Measurements from ENCODE around the gene NME9.

DNA sequence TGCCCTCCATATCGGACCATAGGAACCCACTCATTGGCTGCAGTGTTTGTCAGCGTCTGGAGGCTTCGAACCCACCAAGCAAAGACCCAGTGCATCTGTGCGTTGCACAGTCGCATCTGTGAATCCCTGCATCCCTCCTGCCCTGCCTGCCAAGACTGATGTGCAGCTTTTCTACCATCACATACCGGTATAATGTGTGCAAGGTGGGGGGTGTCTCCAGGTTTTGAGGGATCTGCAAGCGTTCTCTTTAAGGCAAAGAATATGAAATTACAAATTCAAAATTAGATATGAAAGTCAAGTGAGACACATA, 288 bp upstream of the NME9 start:
- TF ChIP-seq, protein P1, sequence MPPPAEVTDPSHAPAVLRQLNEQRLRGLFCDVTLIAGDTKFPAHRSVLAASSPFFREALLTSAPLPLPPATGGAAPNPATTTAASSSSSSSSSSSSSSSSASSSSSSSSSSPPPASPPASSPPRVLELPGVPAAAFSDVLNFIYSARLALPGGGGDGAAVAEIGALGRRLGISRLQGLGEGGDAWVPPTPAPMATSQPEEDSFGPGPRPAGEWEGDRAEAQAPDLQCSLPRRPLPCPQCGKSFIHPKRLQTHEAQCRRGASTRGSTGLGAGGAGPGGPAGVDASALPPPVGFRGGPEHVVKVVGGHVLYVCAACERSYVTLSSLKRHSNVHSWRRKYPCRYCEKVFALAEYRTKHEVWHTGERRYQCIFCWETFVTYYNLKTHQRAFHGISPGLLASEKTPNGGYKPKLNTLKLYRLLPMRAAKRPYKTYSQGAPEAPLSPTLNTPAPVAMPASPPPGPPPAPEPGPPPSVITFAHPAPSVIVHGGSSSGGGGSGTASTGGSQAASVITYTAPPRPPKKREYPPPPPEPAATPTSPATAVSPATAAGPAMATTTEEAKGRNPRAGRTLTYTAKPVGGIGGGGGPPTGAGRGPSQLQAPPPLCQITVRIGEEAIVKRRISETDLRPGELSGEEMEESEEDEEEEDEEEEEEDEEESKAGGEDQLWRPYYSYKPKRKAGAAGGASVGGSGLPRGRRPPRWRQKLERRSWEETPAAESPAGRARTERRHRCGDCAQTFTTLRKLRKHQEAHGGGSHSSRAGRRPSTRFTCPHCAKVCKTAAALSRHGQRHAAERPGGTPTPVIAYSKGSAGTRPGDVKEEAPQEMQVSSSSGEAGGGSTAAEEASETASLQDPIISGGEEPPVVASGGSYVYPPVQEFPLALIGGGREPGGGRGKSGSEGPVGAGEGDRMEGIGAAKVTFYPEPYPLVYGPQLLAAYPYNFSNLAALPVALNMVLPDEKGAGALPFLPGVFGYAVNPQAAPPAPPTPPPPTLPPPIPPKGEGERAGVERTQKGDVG (CRISPR knock-in tag; IDR thresholded peaks at IDR 0.05) = no peak
- TF ChIP-seq MTA3 (IDR thresholded peaks at IDR 0.05; ENCODE audit: borderline replicate concordance, low read length) (no peak), FOXK2 (IDR thresholded peaks at IDR 0.05) (no peak), POLR2A (IDR thresholded peaks at IDR 0.05; ENCODE audit: low read depth, low read length) (no peak), ZNF24 (IDR thresholded peaks at IDR 0.05) (no peak), CBX5 (IDR thresholded peaks at IDR 0.05; ENCODE audit: low read depth) (no peak), NFIC (IDR thresholded peaks at IDR 0.05; ENCODE audit: low read depth, low read length) (no peak), EP300 (IDR thresholded peaks at IDR 0.05; ENCODE audit: borderline replicate concordance in 1 of 2, control insufficient read depth in 1 of 2, low read depth in 2 of 2, low read length in 2 of 2) (no peak)
- TF ChIP-seq, protein P2, sequence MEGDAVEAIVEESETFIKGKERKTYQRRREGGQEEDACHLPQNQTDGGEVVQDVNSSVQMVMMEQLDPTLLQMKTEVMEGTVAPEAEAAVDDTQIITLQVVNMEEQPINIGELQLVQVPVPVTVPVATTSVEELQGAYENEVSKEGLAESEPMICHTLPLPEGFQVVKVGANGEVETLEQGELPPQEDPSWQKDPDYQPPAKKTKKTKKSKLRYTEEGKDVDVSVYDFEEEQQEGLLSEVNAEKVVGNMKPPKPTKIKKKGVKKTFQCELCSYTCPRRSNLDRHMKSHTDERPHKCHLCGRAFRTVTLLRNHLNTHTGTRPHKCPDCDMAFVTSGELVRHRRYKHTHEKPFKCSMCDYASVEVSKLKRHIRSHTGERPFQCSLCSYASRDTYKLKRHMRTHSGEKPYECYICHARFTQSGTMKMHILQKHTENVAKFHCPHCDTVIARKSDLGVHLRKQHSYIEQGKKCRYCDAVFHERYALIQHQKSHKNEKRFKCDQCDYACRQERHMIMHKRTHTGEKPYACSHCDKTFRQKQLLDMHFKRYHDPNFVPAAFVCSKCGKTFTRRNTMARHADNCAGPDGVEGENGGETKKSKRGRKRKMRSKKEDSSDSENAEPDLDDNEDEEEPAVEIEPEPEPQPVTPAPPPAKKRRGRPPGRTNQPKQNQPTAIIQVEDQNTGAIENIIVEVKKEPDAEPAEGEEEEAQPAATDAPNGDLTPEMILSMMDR (IDR thresholded peaks at IDR 0.05 in 2 of 3, conservative IDR thresholded peaks at IDR 0.05 in 1 of 3; ENCODE audit: control insufficient read depth in 2 of 3, extremely low read depth in 1 of 3, insufficient read depth in 1 of 3, low read depth in 3 of 3, low read length in 3 of 3) = no peak
- TF ChIP-seq, protein P3, sequence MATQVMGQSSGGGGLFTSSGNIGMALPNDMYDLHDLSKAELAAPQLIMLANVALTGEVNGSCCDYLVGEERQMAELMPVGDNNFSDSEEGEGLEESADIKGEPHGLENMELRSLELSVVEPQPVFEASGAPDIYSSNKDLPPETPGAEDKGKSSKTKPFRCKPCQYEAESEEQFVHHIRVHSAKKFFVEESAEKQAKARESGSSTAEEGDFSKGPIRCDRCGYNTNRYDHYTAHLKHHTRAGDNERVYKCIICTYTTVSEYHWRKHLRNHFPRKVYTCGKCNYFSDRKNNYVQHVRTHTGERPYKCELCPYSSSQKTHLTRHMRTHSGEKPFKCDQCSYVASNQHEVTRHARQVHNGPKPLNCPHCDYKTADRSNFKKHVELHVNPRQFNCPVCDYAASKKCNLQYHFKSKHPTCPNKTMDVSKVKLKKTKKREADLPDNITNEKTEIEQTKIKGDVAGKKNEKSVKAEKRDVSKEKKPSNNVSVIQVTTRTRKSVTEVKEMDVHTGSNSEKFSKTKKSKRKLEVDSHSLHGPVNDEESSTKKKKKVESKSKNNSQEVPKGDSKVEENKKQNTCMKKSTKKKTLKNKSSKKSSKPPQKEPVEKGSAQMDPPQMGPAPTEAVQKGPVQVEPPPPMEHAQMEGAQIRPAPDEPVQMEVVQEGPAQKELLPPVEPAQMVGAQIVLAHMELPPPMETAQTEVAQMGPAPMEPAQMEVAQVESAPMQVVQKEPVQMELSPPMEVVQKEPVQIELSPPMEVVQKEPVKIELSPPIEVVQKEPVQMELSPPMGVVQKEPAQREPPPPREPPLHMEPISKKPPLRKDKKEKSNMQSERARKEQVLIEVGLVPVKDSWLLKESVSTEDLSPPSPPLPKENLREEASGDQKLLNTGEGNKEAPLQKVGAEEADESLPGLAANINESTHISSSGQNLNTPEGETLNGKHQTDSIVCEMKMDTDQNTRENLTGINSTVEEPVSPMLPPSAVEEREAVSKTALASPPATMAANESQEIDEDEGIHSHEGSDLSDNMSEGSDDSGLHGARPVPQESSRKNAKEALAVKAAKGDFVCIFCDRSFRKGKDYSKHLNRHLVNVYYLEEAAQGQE (IDR thresholded peaks at IDR 0.05; ENCODE audit: low read depth, low read length) = no peak
- TF ChIP-seq, protein P4, sequence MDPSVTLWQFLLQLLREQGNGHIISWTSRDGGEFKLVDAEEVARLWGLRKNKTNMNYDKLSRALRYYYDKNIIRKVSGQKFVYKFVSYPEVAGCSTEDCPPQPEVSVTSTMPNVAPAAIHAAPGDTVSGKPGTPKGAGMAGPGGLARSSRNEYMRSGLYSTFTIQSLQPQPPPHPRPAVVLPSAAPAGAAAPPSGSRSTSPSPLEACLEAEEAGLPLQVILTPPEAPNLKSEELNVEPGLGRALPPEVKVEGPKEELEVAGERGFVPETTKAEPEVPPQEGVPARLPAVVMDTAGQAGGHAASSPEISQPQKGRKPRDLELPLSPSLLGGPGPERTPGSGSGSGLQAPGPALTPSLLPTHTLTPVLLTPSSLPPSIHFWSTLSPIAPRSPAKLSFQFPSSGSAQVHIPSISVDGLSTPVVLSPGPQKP (IDR thresholded peaks at IDR 0.05; ENCODE audit: low read depth, low read length) = no peak

All from GM12878 (cell line).